ENCODE measurements around the gene AK3. TPM values are rescaled to one million over a fixed set of nuclear protein-coding genes. Genes with fewer than 3 reads are reported as not detected.

AK3 gene
- total RNA-seq, 4 donors from 2014 or later: 89.6 to 184 (median 109) TPM

DNA sequence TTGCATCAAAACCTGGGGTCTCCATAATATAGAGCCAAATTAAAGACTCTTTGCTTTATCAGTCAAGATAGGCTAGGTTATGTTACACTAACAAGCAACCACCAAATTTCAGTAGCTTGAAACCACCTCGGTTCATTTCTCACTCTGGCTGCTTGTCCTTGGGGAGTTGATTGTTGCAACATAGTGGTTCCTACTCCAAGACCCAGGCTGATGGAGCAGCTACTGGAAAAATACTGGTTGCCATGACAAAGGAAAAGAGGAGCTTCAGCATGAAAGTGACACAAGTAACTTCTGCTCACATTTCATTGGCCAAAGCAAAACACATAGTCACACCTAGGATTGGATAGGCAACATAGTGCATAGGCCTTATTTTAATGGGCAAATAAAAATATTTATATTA lies 33.2 kb upstream of the AK3 start:
- no peak for TF ChIP-seq CTCF (IDR thresholded peaks at IDR 0.05; ENCODE audit: low read depth)

GRCh38 chr9:4771788-4772187 lies 30.8 kb upstream of the AK3 start:
- TF ChIP-seq CTCF (IDR thresholded peaks at IDR 0.05; ENCODE audit: low read depth): no peak

GRCh38 chr9:4769321-4770080 lies 28.5 kb upstream of the AK3 start:
- TF ChIP-seq CTCF (IDR thresholded peaks at IDR 0.05; ENCODE audit: low read depth): no peak

- no peak for TF ChIP-seq CTCF (IDR thresholded peaks at IDR 0.05; ENCODE audit: low read depth)
These were observed 27.7 kb upstream of the AK3 start for GRCh38 chr9:4768681-4769080.

- TF ChIP-seq CTCF (IDR thresholded peaks at IDR 0.05; ENCODE audit: low read depth): no peak
These were observed 23.0 kb upstream of the AK3 start for GRCh38 chr9:4764033-4764432.

DNA sequence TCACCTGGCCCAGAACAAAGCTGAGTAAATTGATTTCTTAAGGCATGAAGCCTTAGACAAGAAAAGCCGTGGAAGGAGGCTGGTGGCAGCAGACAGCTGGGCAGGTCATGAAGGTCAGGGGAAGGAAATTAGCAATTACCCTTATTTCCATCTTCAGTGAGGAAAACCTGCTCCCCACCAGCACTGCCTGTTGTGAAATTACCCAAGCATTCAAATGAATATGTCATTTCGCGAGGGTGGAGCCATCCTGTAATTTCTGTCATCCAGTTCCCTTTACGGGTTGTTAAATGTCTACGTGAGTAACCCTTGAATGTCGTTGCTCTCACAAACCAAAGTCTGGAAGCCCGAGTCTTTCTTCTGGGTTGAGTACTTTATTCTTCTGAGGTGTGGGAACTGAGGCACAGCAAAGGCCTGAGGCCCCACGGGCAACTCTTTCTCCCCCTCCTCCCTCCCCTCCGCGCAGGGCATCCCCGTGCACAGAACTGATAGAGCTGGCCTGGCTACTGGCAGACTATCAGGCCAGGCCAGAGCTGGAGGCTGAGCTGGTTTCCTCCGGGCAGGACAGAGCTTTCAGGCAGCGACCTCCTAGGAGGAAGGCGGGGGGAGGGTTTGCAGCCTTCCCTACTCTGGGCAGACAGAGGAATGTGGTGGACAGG lies 22.0 kb upstream of the AK3 start:
- no peak for TF ChIP-seq CTCF (IDR thresholded peaks at IDR 0.05; ENCODE audit: low read depth)

DNA sequence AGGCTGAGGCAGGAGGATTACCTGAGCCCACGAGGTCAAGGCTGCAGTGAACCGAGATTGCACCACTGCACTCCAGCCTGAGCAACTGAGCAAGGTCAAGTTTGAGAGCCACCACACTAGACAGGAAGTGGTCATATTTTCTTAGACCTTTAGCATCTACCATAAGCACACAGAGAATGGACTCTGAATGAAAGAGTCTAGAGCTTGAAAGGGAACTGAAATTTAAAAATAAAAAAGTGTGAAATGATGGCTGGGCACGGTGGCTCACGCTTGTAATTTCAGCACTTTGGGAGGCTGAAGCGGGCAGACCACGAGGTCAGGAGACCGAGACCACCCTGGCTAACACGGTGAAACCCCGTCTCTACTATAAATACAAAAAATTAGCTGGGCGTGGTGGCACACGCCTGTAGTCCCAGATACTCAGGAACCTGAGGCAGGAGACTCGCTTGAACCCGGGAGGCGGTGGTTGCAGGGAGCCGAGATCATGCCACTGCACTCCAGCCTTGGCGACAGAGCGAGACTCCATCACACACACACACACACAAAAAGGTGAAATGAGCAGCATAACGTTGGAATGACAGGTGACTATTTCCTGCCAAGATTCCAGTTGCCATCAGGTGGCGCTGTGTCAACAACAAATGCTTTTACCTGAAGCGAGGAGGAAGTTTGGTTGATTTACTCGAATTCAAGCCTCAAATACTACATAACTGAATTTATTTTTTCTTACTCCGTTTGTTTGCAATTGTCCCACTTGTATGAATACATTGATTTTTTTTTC lies 21.3 kb upstream of the AK3 start:
- no peak for TF ChIP-seq CTCF (IDR thresholded peaks at IDR 0.05; ENCODE audit: low read depth)
